Calu3 (cell line): ENCODE data around the gene PRDM9. TPM values are rescaled to one million over a fixed set of nuclear protein-coding genes. Genes with fewer than 3 reads are reported as not detected.
A peak's percentile ranks its signal among the peaks of the same experiment; 100 is the strongest.

Source experiments
- BruUV-seq: library from RNA; stranded (reverse); fragments of 400-500 nt; replicated peaks from 2 replicates; lab custom pipeline; 2021; lab: Mats Ljungman, UMichigan
- CTCF ChIA-PET: fragments of 300-600 bp; sonication (Branson Sonifier 250); formaldehyde crosslinking; loops from one replicate; lab custom pipeline; 2022; ENCODE audit warnings: antibody characterized with exemption; lab: Charles Lee
- DNase-seq: peaks from one replicate; pipeline ENCODE4 v3.0.0; 2022
- H3K27ac Mint-ChIP-seq: one replicate; pipeline ENCODE4 v1.8.0; 2022; ENCODE audit warnings: mixed read lengths; ENCODE audit not compliant: unreplicated experiment
- H3K27me3 Mint-ChIP-seq: one replicate; pipeline ENCODE4 v1.8.0; 2022; ENCODE audit warnings: mixed read lengths; ENCODE audit not compliant: unreplicated experiment
- H3K36me3 Mint-ChIP-seq: one replicate; pipeline ENCODE4 v1.8.0; 2022; ENCODE audit warnings: mild to moderate bottlenecking, moderate library complexity, mixed read lengths; ENCODE audit not compliant: insufficient read depth, unreplicated experiment
- H3K4me1 Mint-ChIP-seq: one replicate; pipeline ENCODE4 v1.8.0; 2022; ENCODE audit warnings: mild to moderate bottlenecking, low read depth, mixed read lengths; ENCODE audit not compliant: unreplicated experiment
- H3K4me3 Mint-ChIP-seq: one replicate; pipeline ENCODE4 v1.8.0; 2022; ENCODE audit warnings: mild to moderate bottlenecking, low read depth, moderate library complexity, mixed read lengths; ENCODE audit not compliant: unreplicated experiment
- H3K9me3 Mint-ChIP-seq: one replicate; pipeline ENCODE4 v1.8.0; 2022; ENCODE audit warnings: low read depth, mixed read lengths; ENCODE audit not compliant: unreplicated experiment
- intact Hi-C: fragments of 100-400 bp; cut with micrococcal nuclease; formaldehyde crosslinking; loops from one replicate; pipeline ENCODE4 v1.10.0; 2022; ENCODE audit not compliant: unreplicated experiment
- total RNA-seq: library from RNA; stranded (reverse); gene quantifications from 2 replicates; pipeline ENCODE4 v1.2.3, GENCODE V29; 2022
- TF ChIP-seq, protein P1 (sequence below): fragments of 200-600 bp; IDR thresholded peaks from one replicate; pipeline ENCODE4 v1.8.0; 2022; ENCODE audit warnings: antibody characterized with exemption; ENCODE audit not compliant: unreplicated experiment

PRDM9 gene
- total RNA-seq, 1 experiment from 2014 or later, result not detected

DNA sequence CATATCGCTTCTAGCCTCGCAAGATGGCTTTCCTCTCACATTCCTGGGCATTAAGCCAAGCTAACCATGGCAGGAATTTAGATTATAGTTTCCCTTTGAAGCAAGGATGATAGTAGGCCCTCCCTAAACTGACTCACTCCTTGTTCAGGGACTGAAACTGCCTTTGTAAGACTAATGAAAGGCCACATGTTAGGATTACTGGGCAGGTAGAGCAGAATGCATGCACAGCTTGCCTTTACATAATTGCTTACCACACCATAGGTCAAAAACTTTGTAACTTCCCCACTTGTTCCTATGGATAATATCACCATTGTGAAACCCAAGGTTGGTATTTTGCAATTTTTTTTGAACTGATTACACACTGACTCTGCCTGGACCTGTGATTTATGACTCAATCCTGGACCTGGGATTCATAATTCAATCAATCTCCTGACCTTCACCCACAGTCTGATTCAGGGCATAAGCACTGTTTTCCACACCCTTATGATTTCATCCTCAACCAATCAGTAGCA, 41.0 kb upstream of the PRDM9 start:
- Mint-ChIP-seq H3K9me3 (peaks cover 11% of the 10 kb centered on the region), H3K27me3 (no peaks in the 10 kb centered on the region), H3K27ac (peak overlapping the region; percentile 33), H3K36me3 (no peaks in the 10 kb centered on the region), H3K4me1 (no peaks in the 10 kb centered on the region), H3K4me3 (no peak overlapping the region)
- DNase-seq, result peak; percentile 37
- BruUV-seq, result no TSS peak
- CTCF ChIA-PET, result no interaction called here
- TF ChIP-seq, protein P1, sequence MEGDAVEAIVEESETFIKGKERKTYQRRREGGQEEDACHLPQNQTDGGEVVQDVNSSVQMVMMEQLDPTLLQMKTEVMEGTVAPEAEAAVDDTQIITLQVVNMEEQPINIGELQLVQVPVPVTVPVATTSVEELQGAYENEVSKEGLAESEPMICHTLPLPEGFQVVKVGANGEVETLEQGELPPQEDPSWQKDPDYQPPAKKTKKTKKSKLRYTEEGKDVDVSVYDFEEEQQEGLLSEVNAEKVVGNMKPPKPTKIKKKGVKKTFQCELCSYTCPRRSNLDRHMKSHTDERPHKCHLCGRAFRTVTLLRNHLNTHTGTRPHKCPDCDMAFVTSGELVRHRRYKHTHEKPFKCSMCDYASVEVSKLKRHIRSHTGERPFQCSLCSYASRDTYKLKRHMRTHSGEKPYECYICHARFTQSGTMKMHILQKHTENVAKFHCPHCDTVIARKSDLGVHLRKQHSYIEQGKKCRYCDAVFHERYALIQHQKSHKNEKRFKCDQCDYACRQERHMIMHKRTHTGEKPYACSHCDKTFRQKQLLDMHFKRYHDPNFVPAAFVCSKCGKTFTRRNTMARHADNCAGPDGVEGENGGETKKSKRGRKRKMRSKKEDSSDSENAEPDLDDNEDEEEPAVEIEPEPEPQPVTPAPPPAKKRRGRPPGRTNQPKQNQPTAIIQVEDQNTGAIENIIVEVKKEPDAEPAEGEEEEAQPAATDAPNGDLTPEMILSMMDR, result no peak
- intact Hi-C loops, result no loop called here

DNA sequence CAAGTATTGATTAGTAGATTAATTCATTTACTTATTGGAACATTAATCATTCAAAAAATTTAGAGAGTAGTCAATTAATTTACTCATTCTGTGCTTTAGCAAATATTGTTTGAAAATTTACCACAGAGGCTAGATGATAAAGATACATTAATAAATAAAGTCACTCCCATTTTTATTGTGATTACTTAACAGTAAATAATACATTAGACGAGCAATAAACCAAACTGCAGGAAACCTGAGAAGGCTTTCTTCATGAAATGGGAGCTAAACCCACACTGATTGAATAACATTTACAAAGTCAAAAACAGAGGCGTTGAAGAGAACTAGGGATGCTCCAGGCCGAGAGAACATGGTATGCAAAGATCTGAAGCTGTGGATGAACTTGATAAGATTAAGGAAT, 38.8 kb upstream of the PRDM9 start:
- peaks cover 7% of the 10 kb centered on the region for H3K9me3 Mint-ChIP-seq
- no peak overlapping the region for H3K4me3 Mint-ChIP-seq
- TF ChIP-seq, protein P1, result no peak
- H3K36me3 Mint-ChIP-seq, result no peaks in the 10 kb centered on the region
- H3K27me3 Mint-ChIP-seq, result no peaks in the 10 kb centered on the region
- H3K4me1 Mint-ChIP-seq, result no peaks in the 10 kb centered on the region
- DNase-seq, result no peak
- no peak overlapping the region for H3K27ac Mint-ChIP-seq
- no TSS peak for BruUV-seq
- CTCF ChIA-PET, result no interaction called here
- intact Hi-C loops, result no loop called here

DNA sequence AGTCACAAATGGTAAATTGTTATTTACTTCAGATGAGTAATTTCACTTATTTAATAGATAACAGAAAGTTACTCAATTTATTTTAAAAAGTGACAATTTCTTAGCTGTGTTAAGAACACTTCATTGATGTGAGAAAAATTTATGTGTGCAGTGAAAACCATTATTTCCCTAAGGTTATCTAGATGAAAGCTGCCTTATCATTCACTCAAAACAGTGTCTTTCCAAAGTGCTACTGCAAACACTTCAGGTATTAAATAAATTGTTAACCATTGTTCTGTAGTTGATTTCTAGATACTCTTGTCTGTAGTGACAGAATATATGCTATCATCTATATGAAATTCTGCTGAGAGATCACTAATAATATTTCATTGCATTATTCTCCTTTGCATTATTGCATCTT, 33.5 kb upstream of the PRDM9 start:
- no TSS peak for BruUV-seq
- H3K27me3 Mint-ChIP-seq, result no peaks in the 10 kb centered on the region
- no peak overlapping the region for H3K27ac Mint-ChIP-seq
- CTCF ChIA-PET, result no interaction called here
- TF ChIP-seq, protein P1, result no peak
- no peak overlapping the region for H3K4me3 Mint-ChIP-seq
- no peak for DNase-seq
- H3K4me1 Mint-ChIP-seq, result no peaks in the 10 kb centered on the region
- peaks cover 2% of the 10 kb centered on the region for H3K9me3 Mint-ChIP-seq
- H3K36me3 Mint-ChIP-seq, result no peaks in the 10 kb centered on the region
- intact Hi-C loops, result no loop called here

DNA sequence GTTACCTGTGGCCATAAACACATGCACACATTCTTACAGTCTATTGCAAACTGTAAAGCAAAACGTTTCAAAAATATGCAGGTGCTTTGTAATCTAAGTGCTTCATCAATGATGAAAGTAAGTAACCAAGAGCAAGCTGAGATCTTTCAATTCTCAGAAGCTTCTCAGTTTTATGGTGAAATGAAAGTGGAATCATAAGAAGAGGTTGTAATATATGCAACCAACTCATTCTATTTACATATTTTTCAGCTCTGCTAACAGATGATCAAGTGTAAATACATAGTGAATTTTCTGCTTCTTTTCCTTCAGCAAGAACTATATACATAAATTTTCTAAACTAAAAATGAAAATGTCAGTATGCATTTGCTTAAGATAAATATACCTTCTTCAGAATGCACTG, 33.1 kb upstream of the PRDM9 start:
- no peak overlapping the region for H3K27ac Mint-ChIP-seq
- peaks cover 3% of the 10 kb centered on the region for H3K9me3 Mint-ChIP-seq
- intact Hi-C loops, result no loop called here
- DNase-seq, result no peak
- no peaks in the 10 kb centered on the region for H3K4me1 Mint-ChIP-seq
- no peaks in the 10 kb centered on the region for H3K27me3 Mint-ChIP-seq
- TF ChIP-seq, protein P1, result no peak
- BruUV-seq, result no TSS peak
- H3K4me3 Mint-ChIP-seq, result no peak overlapping the region
- CTCF ChIA-PET, result no interaction called here
- no peaks in the 10 kb centered on the region for H3K36me3 Mint-ChIP-seq
